GM13977 (cell line): Measurements from ENCODE around the gene AGBL4.

Source experiments
- DNase-seq: peaks from one replicate; pipeline ENCODE4 v3.0.0; 2012; ENCODE audit warnings: low spot score
- CTCF ChIP-seq: IDR thresholded peaks from 2 replicates; pipeline ENCODE4 v1.5.1; 2012; ENCODE audit warnings: mild to moderate bottlenecking, control low read depth; ENCODE audit not compliant: insufficient read depth; ENCODE audit errors: extremely low read depth, missing control alignments
- in situ Hi-C: fragments of 300-500 bp; cut with MboI; formaldehyde crosslinking; loops from one replicate; pipeline ENCODE4 v1.12.0; 2022; ENCODE audit warnings: low sequenced_read_pairs, low pct_unique_long_range_greater_than_20kb, mixed read lengths, inconsistent platforms; ENCODE audit not compliant: unreplicated experiment

The AGBL4 gene

GRCh38 chr1:48784301-48784700 lies 1239.5 kb downstream of the AGBL4 start:
- TF ChIP-seq CTCF, result no peak
- no peak for DNase-seq
- in situ Hi-C loops, result no loop called here

- DNase-seq, result no peak
- no peak for TF ChIP-seq CTCF
- in situ Hi-C loops, result no loop called here
Observed at GRCh38 chr1:48777219-48777895, 1246.4 kb downstream of the AGBL4 start.

GRCh38 chr1:48776393-48777218 lies 1247.1 kb downstream of the AGBL4 start, which contains the start of gene BEND5:
Gene BEND5 (minus strand): TSS chr1:48776891. CDS start chr1:48776831, 60 bp downstream.
- no peak for TF ChIP-seq CTCF
- DNase-seq, result no peak

GRCh38 chr1:48775831-48776392 lies 1247.8 kb downstream of the AGBL4 start:
- in situ Hi-C loops, result no loop called here
- no peak for DNase-seq
- TF ChIP-seq CTCF, result no peak

More at GRCh38 chr1:48776393-48777218, 1247.1 kb downstream of the AGBL4 start, which contains the start of gene BEND5:
- in situ Hi-C loops, result no loop called here

GRCh38 chr1:48773133-48773532 lies 1250.6 kb downstream of the AGBL4 start:
- in situ Hi-C loops, result no loop called here
- no peak for DNase-seq
- no peak for TF ChIP-seq CTCF

- no peak for TF ChIP-seq CTCF
- no peak for DNase-seq
- in situ Hi-C loops, result no loop called here
Observed at GRCh38 chr1:48772211-48772610, 1251.5 kb downstream of the AGBL4 start.
